HG03469 (cell line): Measurements from ENCODE around the gene CASP6.
"Not testable (repeated sequence)": the region's sequence is repeated elsewhere in the genome, so short reads cannot be mapped to it uniquely, and the experiment has no call there.

Experiments
- ATAC-seq: cut with Tn5 transposase; IDR thresholded peaks from one replicate; pipeline ENCODE4 v1.9.1; 2021; ENCODE audit warnings: mild to moderate bottlenecking, moderate library complexity, moderate number of reproducible peaks; ENCODE audit not compliant: unreplicated experiment

CASP6 gene

DNA sequence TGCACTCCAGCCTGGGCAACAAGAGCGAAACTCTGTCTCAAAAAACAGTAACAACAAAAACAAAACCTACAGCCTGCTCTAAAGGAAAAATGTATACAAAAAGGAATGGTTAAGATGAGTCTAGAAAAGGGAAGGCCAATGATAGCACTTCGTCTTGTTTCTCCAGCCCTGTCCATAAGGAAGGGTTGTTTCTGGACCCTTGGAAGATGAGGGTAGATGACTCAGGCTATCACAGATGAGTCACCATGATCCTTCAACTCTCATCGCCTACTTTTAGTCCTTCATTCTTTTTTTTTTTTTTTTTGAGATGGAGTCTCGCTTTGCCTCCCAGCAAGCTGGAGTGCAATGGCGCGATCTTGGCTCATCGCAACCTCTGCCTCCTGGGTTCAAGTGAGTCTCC, 17.8 kb upstream of the CASP6 start:
- ATAC-seq = no peak

- no peak for ATAC-seq
These were observed 16.4 kb upstream of the CASP6 start for GRCh38 chr4:109719604-109720003.

- no peak for ATAC-seq
These were observed 15.5 kb upstream of the CASP6 start for GRCh38 chr4:109718759-109719158.

GRCh38 chr4:109713500-109713899, 10.3 kb upstream of the CASP6 start:
- no peak for ATAC-seq

DNA sequence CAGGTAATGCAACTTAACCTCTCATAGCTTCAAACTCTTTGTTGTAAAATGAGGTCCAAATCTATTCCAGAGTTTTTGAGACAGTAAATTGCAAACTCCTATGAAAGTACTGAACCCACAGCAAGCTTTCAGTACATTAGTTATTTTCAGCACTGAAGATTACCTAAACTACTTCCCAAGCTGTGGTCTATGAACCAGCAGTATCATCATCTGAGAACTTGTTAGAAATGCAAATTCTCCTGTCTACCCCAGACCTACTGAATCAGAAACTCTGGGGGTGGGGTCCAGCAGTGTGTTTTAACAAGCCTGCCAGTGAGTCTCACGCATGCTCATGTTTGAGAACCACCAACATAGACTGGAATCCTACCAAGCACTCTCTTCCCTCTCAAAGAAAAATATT, 5.7 kb upstream of the CASP6 start:
- peak; percentile 83 for ATAC-seq

GRCh38 chr4:109708435-109708834, 5.2 kb upstream of the CASP6 start:
- no peak for ATAC-seq

- no peak for ATAC-seq
These were observed 568 bp upstream of the CASP6 start for GRCh38 chr4:109703664-109704361.

GRCh38 chr4:109701566-109702410, 1.5 kb downstream of the CASP6 start:
- no peak for ATAC-seq

GRCh38 chr4:109699553-109700225, 3.6 kb downstream of the CASP6 start:
- ATAC-seq = no peak

DNA sequence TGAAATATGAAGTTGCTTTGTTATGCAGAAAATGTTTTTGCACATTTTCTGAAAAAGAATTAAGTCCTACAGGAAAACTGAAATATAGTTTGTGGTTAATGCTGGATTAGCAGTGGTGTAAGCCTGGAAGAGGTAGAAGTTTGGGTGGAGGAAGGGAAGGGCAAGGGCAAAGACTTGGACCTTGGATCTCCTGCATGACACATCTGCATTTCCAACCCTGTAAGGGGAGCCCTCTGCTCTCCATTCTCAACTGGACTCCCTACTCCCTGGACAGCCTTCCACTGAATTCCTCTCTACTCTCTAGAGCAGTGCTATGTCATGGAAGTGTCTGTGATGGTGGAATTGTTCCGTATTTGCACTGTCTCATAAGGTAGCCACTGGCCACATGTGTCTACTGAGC, 4.6 kb downstream of the CASP6 start:
- no peak for ATAC-seq

GRCh38 chr4:109691411-109691920, 11.8 kb downstream of the CASP6 start:
- ATAC-seq = no peak

- ATAC-seq = peak; percentile 80
These were observed 12.4 kb downstream of the CASP6 start for GRCh38 chr4:109690690-109691410.

DNA sequence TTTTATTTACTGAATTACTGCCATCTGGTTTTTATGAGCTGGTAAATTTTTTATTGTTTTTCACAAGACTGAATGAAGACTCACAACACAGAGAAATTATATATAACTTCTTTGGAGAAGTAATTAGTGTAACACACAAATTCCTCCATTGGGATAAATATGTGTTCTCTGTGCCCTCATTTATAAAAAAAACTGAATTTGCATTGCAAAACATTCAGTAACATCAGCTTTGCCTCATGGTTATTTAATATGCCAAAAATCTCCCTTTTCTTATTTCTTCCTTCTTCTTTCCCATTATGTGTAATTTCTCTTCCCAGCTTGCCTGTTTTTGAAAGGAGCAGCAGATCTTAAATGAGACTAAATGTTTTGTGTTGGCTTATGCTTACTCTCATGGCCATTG, 18.5 kb downstream of the CASP6 start:
- ATAC-seq = no peak

GRCh38 chr4:109683621-109684253, 19.5 kb downstream of the CASP6 start:
- ATAC-seq = no peak

- no peak for ATAC-seq
These were observed 20.4 kb downstream of the CASP6 start for GRCh38 chr4:109682875-109683274.

- not testable (repeated sequence) for ATAC-seq
These were observed 24.3 kb downstream of the CASP6 start for GRCh38 chr4:109678925-109679324.

DNA sequence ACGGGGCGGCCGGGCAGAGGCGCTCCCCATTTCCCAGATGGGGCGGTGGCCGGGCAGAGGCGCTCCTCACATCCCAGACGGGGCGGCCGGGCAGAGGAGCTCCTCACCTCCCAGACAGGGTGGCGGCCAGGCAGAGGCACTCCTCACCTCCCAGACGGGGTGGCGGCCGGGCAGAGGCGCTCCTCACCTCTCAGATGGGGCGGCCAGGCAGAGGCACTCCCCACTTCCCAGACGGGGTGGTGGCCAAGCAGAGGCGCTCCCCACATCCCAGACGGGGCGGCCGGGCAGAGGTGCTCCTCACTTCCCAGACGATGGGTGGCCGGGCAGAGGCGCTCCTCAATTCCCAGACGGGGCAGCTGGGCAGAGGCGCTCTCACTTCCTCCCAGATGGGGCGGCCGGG, 24.8 kb downstream of the CASP6 start:
- ATAC-seq = not testable (repeated sequence)

DNA sequence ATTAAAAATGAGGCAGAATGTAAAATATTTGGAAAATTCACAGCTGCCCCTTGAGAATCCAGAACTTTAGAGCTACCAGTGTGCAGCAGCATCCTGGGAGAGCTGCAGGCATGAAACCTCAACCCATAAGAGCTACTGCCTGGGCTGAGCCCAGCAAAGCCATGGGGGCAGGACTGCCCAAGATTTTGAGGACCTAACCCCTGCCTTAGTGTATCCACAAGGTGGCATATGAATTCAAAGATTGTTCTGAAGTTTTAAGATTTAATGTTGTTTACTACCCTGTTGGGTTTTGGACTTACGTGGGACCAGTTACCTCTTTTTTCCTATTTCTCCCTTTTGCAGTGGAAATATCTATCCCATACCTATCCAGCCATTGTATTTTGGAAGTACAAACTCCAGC, 26.4 kb downstream of the CASP6 start:
- no peak for ATAC-seq

GRCh38 chr4:109675843-109676242, 27.4 kb downstream of the CASP6 start:
- no peak for ATAC-seq

DNA sequence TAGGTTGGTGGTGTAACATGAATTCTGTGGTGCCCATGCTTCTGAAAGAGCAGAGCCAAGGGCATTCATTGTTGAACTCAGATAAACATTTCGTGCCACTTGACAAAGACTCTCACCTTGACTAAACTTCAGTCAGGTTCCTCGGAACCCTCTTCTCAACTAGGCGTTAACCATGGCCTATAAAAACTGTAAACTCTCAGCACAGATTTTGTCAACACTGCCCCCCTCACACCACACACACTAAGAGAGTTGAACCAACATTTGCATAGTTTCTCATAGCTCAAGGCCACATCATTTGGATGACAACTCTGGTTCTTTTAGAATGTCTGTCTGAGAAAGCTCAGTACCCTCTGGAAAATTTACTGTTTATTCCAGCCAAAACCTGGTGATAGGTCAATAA, 28.1 kb downstream of the CASP6 start:
- no peak for ATAC-seq
